Dermis microvascular lymphatic vessel endothelial cell (primary cell): ENCODE measurements around the gene THBS3. TPM values are rescaled to one million over a fixed set of nuclear protein-coding genes. Genes with fewer than 3 reads are reported as not detected.
A peak's percentile ranks its signal among the peaks of the same experiment; 100 is the strongest.
"Not testable (repeated sequence)": the region's sequence is repeated elsewhere in the genome, so short reads cannot be mapped to it uniquely, and the experiment has no call there.

Experiments
- DNase-seq, 2 donors: peaks; one replicate each; pipeline versions ENCODE4 v3.0.0 to v3.0.0-alpha.2; 2010; ENCODE audit warnings: low read depth in 2 of 2
- total RNA-seq: library from RNA; depleted of rRNA; stranded (reverse); fragments of >200 nt; gene quantifications from 2 replicates; pipeline ENCODE4 v1.2.1, GENCODE V29; 2014

The THBS3 gene
- total RNA-seq, 1 donor from 2014 or later: 11.0 TPM

DNA sequence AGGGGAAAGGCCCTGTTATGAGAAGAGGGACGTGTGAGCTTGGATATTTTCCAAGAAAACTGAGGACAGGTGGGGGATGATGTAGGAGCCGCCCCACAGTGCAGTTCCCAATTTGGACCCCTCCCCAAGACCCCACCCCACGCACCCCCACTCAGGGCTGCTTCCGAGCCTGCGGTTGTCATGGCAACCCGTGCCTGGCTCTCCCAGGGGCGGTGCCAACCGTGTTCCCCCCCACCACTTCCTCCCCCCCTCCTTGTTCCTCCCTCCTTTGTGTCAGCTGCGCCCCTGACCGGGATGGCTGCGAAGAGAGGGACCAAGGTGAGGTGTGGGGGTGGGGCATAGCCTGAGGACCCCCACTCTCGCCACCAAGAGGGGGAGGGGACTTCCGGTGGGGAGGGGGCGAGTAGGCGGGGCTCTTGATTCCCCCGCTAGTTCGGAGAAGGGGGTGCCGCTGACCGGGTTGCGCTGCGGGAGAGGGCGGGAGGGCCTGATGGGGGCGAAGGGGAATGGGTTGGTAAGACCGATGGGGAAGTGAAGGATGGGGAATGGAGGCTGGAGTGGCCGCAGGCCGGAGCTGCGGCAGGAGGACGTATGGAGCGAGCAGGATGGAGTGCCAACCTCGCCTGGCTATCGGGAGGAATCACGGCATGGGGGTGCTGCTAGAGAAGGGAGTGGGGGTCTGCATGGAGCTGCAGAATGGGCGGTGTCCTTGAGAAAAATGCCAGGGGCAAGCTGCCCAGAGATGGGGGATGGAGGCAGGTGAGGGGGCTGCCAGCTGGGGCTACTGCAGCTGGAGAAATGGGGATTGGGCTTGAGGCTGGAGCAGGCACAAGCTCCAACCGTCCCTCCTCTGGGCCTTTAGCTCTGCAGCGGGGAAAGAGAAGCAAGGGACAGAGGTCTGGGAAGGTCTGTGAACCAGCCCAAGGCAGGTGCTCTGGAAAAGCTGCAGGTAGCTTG is 33.1 kb downstream of the THBS3 start:
- DNase-seq: peak in 1 of 2 donors; percentile 21

DNA sequence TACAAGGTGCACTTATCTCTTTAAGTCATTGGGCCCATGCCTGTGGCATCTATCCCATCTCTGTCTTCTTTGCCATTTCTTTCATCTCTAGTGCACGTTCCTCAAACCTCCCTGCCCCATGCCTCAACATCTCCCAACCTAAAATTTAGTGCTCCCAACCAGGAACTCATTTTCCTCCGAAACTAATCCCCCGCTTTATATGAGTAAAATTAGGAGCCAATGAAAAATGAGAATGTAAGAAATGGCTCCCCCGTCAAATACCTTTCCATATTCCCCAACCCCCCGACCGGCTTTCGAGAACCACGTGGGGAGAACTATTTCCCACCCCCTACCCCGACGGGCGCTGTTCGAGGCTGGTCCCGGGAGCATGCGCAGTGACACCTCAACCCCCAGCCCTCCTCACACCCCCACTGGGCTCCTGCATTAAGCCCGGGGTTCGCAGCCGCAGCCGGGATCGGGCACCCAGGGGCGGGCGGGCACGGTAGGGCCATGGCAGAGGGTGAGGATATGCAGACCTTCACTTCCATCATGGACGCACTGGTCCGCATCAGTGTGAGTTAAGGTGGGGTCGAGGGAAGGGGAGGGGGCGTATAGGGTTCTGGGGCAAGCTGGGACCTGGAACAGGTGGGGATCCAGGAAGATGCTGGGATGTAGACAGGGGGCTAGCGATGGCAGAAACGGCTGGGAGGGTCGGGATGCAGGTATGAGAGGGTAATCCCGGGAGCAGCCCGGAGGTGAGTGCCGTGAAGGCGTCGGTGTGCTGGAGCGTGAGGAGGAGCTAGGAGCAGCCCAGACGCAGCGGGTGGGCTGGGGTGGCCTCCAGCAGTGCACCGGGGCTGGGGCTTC is 34.0 kb downstream of the THBS3 start, which contains the start of gene TRIM46:
Gene TRIM46 (plus strand): TSS at position 372 of the 846 bp plus-strand sequence. CDS start 118 bp downstream, at position 490.
- peak in 1 of 2 donors; percentile 41 for DNase-seq

DNA sequence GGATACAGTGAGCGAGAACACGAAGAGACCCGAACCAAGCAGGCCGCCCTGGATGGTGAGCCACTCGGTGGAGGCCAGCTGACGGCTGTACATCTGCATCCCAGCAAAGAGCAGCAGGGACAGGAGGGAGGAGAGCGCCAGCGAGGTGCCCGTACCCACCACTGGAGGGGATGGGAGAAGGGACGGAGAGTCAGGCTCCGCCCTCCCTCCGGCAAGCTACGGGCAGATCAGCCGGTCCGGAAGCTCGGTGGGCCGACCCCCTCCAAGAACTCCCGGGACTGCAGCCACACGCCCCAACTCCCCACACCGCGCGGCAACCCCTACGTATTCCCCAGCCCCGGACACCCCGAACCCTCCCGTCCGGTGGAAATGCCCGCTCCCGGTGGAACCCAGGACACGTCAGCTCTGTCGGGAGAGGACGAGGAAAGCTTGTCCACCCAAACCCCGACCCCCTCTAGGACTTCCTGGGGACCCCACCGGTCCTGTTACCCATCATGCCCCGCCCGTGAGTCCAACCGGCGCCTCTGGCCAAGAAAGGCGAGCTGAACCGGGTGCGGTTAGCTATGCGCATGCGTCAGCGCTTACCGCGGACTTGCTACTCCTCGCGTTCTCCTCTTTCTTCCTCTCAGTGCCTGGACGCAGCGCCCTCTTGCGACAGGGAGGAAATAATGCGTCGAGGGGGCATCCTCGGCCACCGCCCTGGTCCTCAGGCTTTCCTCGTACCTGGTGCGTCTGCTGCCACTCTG is 34.8 kb downstream of the THBS3 start, which contains the start of gene KRTCAP2:
Gene KRTCAP2 (minus strand): TSS at position 573 of the 746 bp plus-strand sequence. CDS start 80 bp downstream, at position 493.
- DNase-seq: peak; percentile 90 to 96

DNA sequence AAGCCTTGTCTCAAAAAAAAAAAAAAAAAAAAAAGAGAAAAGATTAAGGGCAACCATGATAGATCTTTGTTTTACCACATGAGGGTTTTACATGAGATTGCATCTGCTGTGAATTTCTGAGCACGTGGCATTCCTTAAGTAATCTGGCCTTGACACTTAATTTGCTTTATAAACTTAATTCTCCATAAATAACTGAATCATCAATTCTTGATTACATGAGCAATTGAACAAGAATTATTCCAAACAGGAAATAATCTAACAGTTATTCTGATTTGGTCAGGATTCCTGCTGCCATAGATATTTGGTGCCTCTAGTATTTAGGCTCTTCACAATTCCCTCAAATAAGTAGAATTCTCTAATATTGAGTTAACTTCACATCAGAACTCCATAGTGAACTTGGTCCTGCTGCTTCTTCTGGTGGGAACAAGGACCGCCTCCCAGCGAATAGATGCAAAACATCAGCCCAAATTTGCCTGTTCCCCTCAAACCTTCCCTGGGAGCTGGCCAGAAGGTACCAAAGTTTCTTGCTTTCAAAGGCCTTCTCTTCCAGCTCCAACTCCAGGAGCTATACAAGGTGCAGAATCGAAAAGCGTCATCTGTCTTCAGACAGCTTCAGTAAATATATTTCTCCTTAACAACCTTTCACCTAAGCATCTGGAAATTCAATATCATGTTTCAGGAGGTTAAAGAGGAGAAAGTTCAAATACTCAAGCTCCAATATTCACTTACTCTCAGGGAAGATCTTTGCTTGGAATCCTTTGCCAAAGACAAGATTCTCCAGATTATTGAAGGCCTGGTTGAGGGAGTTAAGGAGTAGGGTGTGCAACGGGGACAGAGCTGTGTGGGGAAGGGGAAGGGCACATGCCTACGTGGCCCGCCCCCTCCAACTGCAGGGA is 35.6 kb downstream of the THBS3 start:
- DNase-seq: no peak

DNA sequence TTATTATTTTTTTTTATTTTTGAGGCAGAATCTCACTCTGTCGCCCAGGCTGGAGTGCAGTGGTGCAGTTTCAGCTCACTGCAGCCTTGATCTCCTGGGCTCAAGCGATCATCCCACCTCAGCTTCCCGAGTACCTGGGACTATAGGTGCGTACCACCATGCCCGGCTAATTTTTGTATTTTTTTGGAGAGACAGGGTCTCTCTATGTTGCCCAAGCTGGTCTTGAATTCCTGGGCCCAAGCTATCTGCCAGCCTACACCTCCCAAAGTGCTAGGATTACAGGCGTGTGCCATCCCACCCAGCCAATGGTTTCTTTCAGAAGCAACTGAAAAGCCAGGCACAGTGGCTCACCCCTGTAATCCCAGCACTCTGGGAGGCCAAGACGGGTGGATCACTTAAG is 36.9 kb downstream of the THBS3 start:
- no peak for DNase-seq

DNA sequence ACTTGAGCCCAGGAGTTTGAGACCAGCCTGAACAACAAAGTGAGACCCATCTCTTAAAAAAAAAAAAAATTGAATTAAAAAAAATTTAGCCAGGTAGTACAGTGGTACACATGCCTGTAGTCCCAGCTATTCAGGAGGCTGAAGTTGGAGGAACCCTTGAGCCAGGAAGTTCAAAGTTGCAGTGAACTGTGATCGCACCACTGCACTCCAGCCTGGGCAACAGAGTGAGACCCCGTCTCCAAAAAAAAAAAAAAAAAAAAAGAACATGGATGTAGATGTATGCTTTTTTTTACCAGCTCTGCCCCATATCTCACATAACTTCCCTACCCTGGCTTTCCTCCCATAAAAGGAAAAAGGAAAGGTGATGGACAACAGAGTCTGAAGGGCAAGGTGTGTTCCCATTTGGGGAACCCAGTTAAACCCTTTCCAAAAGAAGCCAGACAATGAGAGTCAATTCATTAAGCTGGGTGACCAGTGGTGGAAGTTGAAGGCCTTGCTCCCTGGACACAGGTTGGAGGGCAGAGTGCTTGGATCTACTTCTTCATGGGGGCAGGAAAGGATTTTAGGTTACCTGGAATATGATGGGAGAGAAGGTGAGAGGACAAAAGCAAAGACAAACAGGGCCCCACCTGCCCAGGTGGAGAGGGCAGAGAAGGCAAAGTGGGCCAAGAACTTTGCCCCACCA is 37.5 kb downstream of the THBS3 start:
- no peak for DNase-seq

DNA sequence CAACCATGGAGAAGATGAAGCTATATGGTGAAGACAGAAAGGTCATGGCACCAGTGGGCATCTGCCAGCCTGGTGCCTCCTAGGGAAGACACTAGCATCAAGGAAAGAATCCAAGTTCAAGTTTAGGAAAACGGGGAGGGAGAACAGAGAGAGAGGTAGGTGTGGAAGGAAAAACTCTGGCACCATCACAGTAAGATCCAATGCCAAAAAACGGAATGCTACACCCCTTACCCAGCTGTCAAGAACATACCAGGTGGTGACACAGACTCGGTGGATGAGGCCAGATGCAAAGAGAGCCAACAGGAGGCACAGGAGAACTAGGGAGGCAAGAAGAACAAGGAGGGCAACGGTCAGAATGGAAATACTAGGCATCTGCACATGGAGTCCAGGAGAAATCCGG is 38.2 kb downstream of the THBS3 start:
- DNase-seq: no peak

DNA sequence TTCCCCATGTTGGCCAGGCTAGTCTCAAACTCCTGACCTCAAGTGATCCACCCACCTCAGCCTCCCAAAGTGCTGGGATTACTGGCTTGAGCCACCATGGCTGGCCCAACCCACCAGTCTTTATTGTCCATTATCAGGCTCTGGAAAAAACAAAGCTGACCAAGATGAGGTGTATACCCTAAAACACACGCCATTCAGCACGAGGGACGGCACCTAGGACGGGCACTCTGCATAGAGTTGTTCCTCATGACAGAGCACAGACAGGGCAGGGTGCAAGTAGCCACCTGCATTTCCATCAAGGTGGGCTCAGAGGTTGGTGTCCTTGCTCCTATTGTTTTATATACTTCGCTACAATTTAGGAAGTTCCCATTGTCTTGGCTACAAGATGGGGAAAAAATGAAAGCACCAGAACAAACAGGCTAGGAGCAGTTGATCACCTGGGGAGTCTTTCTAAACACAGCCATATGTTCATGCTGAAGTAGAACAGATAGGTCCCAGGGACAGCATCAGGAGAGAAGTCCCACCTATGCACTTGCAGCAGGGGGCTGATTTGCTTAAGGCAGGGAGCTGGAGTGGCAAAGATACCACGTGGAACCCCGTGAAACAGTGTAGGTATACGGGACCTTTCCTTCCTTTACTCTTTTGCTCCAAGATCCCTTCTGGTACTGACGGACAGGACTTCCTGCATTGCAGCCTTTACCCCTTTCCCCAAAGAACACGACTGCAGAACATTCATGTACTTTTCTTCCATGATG is 39.1 kb downstream of the THBS3 start:
- no peak for DNase-seq

DNA sequence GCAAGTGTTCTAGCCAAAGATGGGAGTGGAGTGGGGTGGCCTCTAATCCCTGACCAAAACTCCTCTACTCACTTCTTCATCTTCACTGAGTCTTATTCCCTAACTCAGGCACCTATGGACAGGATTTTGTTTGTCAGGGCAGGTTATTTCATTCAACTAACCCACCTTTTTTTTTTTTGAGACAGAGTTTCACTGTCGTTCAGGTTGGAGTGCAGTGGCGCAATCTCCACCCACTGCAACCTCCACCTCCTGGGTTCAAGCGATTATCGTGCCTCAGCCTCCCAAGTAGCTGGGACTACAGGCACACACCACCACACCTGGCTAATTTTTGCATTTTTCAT is 39.6 kb downstream of the THBS3 start:
- not testable (repeated sequence) for DNase-seq

DNA sequence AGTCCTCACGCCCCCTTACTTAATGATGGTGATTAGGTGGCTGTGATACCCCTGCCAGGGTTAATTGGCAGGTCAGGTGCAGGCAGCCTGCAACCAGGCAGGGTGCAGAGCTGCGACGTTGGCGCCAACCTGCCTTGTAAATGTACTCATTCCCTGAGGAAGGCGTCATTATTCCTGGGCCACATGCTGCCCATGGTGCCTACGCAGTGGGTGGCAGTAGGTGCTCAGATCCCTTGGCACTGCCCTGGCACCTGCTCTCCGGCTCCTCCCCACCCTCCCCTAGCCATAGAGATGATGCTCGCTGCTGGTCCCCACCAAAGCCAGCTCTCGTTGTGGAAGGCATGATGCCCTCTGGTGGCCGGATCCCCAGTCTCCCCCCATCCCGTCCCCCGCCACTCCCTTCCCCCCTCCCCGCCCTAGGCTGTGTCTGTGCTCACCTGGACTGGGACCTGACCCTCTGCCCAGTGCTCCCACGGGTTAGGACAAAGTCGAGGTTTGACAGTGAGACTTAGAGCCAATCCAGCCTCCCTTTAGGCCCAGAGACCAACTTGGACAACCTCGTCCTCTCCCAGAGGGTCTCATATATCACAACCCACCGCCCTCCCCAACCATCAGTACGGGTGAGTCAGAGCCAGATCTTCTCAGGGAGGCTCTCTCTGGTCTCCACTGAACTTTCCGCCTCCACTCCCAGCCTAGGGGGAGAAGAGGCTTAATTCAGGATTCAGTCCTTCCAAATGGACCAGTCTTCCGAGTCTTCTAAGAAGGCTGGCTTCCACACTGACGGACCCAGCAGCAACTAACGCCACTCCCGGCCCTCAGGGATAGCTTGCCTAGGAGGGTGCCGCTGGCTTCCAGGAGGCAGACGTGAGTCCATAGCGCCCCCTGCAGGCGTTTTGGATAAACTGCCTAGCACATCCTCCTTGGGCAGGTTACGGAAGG is 40.3 kb downstream of the THBS3 start:
- DNase-seq: peak; percentile 79 to 92

DNA sequence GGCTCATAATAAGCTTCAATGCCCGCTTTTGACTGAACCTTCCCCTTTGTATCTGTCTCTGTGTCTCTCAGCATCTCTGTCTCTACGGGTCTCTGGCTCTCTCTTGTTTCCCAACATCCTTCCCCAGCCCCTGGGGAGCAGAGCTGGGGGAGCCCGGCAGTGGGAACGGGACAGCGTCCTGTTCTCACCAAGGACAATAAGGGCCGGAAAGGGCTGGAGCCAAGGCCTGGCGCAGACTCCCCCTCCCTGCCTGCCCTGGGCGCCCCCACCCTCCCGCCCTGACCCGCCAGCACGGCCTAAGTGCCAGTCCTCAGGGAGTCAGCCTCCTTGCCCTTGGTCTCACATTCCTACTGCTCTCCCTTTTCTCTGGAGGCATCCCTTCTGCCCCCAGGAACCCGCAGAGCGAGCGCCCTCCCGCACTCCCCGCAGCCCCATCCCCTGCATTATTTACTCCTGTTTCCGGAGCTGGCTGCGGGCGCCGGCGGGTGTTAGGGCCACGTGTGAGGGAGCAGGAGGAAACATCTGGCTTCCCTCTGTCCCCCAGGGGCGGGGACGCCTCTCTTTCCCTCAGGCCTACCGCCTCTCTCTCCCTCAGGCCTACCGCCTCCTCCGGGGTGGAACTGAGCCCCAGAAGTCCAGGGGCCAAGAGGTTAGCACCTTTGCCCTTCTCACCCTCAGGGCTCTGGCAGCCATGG is 41.1 kb downstream of the THBS3 start:
- DNase-seq: peak; percentile 93 to 96

DNA sequence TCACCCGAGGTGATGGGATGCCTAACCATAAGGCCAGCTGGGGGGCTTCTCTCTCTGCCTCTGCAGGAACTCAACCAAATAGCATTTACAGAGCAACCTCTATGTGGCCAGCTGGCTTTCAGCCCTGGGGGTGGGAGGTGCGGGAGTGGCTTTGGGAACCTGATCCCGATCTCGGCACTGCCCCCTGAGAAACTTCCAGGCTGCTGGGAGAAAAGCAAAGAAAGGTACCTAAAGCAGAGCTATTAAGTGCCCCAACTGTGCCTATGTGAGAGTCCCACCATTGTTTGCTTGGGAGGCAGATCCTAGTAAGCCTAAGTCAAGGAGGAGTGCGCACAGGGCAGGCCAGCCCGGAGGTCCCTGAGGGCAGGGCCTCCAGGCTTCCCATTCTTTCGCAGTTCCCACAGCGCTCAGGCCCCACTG is 41.6 kb downstream of the THBS3 start:
- peak in 1 of 2 donors; percentile 23 for DNase-seq

DNA sequence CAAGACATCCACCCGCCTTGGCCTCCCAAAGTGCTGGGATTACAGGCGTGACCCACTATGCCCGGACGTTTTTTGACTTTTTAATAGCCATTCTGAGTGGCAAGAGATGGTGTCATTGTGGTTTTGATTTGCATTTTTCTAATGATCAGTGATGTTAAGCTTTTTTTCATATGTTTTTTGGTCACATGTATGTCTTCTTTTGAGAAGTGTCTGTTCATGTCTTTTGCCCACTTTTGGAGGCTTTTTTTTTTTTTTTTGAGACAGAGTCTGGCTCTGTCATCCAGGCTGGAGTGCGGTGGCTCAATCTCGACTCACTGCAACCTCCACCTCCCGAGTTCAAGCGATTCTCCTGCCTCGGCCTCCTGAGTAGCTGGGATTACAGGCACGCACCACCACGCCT is 43.1 kb downstream of the THBS3 start:
- DNase-seq: not testable (repeated sequence)

DNA sequence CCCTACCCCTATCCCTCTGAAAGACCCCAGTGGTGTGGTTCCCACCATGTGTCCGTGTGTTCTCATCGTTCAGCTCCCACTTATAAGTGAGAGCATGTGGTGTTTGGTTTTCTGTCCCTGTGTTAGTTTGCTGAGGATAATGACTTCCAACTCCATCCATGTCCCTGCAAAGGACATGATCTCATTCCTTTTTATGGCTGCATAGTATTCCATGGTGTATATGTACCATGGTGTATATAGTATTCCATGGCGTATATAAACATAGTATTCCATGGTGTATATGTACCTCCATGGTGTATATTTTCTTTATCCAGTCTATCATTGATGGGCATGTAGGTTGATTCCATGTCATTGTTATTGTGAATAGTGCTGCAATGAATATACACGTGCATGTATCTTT is 43.9 kb downstream of the THBS3 start:
- not testable (repeated sequence) for DNase-seq

DNA sequence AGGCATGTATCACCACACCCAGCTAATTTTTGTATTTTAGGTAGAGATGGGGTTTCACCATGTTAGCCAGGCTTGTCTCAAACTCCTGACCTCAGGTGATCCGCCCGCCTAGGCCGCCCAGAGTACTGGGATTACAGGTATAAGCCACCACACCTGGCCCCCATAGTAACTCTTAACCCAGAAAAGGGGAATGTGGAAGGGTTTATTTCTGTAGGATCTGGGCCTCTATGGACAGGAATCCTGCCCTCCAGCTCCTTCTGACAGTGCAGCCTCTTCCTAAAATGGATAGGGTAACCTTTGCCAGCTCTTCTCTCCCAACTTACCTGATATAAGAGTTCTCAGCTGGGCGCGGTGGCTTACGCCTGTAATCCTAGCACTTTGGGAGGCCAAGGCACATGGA is 45.1 kb downstream of the THBS3 start:
- not testable (repeated sequence) for DNase-seq

DNA sequence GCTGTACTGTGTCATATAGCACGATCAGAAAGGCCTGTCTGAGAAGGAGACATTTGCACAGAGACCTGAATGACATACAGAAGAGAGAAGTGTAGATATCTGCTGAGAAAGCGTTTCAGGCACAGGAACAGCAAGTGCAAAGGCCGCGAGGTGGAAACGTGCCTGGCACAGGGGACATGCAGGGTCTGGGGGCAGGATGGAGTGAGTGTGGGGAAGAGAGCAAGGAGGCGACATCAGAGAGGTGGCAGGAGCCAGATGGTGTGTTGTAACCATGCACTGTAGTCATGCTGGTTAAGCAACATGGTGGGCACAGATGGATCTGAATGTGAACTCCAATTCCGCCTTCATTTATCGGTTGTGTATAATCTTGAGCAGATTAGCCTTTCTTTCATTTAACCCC is 47.6 kb downstream of the THBS3 start:
- no peak for DNase-seq

DNA sequence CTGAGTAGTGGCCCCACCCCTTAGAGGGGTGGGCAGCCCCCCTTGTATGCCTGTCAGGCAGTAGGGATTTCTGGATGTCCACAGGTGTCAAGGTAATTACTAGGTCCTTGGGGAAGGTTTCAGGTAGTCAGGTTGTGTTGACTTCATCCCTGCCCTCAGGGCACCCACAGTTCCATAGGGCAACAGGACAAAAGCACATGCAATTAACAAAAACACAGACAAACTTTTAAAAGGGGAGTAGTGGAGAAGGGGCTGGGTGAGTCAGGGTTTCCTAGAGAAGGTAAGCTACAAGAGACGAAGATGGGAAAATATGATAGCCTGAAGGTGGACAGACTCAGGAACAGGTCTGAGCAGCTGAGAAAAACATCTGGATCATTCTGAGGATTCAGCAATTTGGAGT is 48.7 kb downstream of the THBS3 start:
- DNase-seq: no peak
